GM19099 (cell line): ENCODE data around the gene RAB3IL1.

Experiments
- POLR2A ChIP-seq: IDR thresholded peaks from 3 replicates; pipeline ENCODE4 v1.6.1; 2011; ENCODE audit warnings: low read depth; ENCODE audit not compliant: insufficient read length; ENCODE audit errors: extremely low read depth

RAB3IL1 gene

DNA sequence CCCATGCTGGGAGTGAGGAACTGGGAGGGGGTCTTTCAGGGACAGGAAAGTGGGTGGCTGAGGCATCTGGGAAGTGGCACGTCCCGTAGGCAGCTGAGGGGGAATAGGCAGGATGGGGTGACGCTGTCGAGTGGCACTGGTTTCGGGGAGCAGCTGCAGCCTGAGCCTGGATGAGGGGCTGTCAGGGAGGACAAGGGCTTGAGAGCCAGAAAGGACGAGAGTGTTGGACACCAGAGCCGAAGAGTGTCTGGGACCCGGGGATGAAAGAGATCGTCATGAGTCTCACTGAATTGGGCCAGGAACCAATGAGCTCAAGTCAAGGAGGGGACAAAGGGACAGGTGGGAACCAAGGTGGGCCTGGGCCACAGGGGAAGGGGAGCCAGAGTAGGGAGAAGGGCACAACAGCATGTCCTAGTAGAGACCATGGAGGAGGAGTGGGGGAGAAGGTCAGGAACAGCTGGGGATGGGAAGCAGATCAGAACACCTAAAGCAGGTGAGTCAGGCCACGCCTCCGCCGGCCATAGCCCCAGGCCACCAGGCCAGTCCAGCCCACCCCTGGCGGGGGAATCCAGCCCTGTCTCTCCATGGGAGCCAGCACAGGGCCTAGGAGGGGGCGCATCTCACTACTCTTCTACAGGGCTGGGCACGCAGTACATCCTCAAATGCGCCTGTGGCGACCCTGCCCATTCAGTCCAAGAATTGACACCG is 4.2 kb downstream of the RAB3IL1 start:
- no peak for TF ChIP-seq POLR2A

- no peak for TF ChIP-seq POLR2A
These were observed 4.9 kb downstream of the RAB3IL1 start for GRCh38 chr11:61912530-61912898.

DNA sequence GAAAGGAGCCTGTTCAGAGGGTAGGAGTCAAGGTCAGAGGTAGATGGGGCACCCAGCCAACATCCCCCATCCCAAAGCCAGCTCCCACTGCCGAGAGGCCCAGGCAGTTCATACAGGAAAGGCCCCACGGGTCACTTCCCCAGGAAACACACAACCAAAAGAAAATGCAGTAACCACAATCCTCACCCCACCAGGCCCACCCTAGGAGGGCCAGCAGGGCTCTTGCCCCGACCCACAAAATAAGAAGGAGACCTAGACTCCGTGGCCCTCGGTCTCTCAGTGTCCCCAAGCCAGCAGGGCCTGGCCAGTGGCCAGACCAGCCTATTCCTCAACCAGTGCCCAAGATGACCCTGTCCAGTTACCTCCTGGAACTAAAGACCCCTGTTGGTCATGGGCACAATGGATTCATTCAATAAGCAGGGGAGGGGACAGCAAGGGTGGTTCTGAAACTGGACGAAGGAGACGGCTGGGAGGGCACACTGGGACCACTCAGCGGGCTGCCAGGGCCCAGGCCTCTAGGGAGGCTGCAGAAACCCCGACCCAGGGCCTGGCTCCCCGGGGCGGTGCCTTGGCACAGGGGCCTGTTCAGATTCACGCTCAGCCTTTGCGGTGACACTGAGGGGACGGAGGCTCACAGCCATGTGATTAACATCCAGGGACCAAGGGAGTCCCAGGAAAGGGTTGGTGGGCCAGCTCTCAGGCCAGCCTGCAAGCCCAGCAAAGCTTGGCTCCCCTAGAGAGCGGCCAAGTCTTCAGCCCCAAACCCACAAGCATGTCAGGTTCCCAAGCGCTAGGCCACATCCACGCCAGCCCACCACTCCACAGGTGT is 5.5 kb downstream of the RAB3IL1 start:
- TF ChIP-seq POLR2A: no peak

GRCh38 chr11:61911128-61911700 is 6.2 kb downstream of the RAB3IL1 start:
- TF ChIP-seq POLR2A: no peak

DNA sequence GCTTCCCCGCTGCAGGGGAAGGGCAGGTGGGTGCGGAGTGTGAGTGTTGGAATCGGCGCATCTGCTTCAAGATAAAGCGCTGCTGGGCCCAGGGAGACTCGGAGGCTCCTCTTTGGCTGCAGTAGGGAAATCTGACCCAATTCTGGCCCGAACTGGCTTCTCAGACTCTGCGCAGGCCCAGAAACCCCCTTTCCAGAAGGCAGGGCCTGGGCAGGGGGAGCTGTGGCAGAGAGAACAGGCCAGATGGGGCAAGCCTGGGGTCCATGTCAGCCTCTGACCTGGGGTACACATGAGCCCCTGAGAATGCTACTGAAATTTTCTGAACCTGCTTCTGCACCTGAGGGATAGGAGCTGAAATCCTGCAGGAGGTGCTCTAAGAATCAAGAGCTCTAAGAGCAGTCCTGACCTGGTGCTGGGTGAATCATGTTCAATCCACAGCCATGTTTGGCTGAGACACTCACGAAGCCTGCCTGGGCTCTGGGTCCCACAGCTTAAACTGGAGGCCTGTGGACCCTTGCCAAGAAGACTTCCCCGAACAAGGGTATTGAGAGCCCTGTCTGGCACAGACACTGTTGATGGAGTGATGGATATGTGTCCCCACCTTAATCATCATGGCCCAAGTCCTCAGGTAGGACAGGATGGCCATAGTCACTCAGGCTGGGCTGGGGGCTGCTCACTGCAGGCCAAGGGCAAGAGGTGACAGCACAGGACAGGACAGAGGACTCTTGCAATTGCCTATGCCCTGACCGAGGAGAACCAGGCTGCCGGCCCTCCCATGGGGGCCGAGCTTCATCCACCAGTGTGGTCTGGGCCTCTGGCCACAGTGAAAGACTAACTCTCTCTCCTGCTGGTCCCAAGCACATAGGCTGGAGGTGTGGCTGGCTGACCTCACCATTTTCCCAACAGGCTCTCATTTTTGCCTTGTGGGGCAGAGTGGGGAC is 6.9 kb downstream of the RAB3IL1 start:
- TF ChIP-seq POLR2A: no peak

DNA sequence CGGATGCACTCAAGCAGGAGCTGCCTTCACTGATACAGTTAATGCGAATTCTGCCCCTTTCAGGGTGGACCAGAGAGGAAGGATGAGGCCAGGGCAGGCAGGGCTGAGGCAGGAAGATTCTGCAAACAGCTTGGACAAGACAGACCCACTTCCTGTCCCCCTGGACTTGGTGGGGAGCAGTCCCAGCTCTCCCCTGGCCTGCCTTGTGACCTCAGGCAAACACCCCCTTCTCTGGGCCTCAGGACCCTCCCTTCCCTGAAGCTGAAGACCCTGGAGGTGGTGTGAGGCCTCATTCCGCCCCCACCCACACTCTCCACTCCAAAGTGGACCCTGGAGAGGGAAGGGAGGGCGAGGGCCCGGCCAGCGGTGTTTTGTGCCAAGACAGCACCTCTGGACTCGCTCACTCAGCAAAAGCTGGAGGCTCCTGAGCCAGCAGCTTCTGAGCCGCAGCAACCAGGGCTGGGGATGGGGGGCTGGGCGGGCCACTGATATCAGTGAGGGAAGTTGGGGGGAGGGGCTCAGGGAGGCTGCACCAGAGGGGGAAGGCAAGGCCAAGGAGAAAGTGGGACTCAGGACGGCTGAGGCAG is 8.5 kb downstream of the RAB3IL1 start:
- no peak for TF ChIP-seq POLR2A

DNA sequence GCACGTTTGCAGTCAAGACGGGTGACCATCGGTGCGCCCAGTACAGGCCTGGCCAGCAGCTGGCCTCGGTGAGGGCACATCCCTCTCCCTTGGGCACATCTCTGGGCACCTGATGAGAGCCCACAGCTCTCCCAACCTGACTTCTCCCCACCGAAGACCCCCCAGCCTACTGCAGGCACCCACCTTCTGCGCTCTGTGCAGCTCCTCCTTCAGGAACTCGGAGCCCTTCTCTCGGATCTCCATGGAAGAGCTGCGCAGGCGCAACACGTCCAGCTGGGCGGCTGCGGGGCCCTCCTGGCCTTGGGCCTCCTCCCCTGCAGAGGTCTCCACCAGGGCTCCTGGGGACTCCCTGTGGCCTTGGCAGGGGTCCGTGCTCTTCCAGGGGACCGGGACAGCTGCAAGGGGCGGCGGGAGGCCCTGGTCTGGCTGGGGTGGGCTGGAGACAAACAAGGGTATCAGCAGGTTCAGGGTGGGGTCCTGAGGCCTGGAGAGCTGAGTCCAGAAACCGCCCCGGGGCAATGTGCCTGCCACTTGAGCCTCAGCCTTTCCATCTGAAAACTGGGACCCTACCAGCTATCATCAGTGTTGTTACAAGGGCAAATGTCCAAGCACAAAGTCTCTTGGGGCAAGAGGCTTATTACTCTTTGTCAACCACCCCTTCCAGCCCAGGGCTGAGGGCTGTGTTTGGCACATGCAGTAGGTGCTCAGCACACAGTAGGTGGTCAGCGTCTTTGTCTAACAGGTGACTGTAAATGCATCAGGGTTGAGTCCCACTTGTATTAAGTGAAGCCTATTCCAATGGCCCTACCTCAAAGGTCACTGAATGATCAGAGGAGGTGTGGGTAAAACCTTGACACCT is 9.3 kb downstream of the RAB3IL1 start:
- TF ChIP-seq POLR2A: no peak

- no peak for TF ChIP-seq POLR2A
These were observed 10.1 kb downstream of the RAB3IL1 start for GRCh38 chr11:61907282-61907681.

- TF ChIP-seq POLR2A: no peak
These were observed 10.8 kb downstream of the RAB3IL1 start for GRCh38 chr11:61906522-61906909.

DNA sequence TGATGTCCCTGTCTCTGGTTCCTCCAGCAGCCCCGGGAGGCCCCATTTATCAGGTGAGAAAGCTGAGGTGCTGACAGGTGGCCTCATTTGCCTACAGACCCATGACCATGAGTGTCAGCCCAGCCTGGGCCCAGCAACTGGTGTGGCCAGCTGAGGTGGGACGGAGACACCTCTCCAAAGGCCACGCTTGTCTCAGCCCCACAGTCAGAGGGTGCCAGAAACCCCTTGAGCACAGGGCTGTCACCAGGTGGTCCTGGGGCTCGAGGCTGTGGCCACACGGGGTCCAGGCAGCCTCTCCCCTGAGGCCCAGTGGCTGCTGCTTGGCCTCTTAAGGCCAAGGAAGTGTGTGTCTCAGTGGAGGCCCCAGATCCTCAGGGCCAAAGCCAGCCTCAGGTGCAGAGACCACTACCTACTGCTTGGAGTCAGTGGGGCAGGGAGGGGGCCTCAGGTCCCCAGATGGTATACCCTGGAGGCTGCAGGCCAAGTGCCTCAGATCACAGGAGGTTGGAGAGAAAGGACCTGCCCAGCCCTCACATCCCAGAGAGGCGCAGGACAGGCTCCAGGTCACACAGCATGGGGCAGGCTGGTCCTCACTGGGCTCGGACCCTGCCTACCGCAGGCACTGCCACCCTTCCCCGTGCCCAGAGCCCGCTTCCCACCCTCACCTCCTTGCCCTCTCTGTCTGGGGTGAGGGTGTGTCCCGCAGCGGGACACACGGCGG is 11.4 kb downstream of the RAB3IL1 start:
- no peak for TF ChIP-seq POLR2A

DNA sequence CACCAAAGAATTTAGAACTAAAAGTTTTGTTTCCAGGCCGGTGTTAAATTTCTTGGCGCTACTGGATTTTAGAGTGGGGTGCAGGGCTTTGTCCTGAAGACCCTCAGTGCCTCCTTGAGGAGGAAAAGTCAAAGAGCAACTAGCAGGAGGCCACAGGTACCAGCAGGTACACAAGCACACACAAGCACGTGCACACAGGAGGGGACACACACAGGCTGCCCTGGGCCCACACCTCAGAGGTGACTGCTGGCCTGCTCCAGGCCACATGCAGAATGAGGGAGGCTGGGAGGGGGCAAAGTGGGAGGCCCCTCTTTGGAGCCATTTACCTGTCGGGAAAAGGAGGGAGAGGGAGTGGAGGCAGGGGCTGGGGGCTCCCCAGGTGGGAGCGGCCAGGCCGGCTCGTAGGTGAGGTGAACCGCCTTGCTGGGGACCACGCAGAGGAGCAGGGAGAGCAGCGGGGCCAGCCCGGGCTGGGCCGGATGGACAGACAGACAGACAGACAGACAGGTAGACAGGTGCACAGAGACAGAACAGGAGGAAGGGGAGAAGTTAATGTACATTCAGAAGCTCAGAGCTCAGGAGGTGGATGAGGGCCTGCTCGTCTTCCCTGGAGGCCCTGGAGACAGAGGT is 12.2 kb downstream of the RAB3IL1 start:
- no peak for TF ChIP-seq POLR2A

GRCh38 chr11:61904539-61905048 is 12.8 kb downstream of the RAB3IL1 start:
- TF ChIP-seq POLR2A: no peak
